ENCODE results near the gene OGDHL.

DNA sequence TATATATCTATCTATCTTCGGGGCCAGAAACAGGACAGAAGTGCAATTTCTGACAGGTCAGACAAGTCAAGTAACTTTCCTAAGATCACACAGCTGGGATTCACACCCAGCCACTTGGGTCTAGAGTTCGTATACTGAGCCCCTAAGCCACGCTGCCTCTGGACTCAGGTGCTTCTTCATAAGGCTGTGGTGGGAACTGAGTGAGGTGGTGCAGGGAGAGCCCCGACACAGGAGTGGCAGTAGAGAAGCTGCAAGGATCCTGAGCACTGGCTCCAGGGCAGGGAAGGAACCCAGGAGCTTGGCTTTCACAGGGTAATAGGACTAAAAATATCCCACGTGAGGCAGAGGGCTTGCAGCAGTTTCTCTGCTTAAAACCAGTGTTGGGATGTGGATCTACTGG, 48.9 kb downstream of the OGDHL start:
- TF ChIP-seq EZH2 (IDR thresholded peaks at IDR 0.05; ENCODE audit: insufficient read depth, poor library complexity, severe bottlenecking) (no peak), EZH2phosphoT487 (IDR thresholded peaks at IDR 0.05; ENCODE audit: insufficient read depth, low read depth) (no peak)
